NB4 (cell line): ENCODE measurements around the gene SLC35A5.

Experiments
- MYC ChIP-seq: IDR thresholded peaks from 2 replicates; pipeline ENCODE4 v1.6.1; 2011; ENCODE audit warnings: low read depth, low read length
- POLR2A ChIP-seq: IDR thresholded peaks from 2 replicates; pipeline ENCODE4 v1.6.1; 2011; ENCODE audit warnings: mild to moderate bottlenecking; ENCODE audit not compliant: insufficient read length; ENCODE audit errors: extremely low read depth
- TF ChIP-seq, protein P1 (sequence below): IDR thresholded peaks from one replicate; pipeline ENCODE4 v1.5.1; 2012; ENCODE audit warnings: low read depth, low read length

DNA sequence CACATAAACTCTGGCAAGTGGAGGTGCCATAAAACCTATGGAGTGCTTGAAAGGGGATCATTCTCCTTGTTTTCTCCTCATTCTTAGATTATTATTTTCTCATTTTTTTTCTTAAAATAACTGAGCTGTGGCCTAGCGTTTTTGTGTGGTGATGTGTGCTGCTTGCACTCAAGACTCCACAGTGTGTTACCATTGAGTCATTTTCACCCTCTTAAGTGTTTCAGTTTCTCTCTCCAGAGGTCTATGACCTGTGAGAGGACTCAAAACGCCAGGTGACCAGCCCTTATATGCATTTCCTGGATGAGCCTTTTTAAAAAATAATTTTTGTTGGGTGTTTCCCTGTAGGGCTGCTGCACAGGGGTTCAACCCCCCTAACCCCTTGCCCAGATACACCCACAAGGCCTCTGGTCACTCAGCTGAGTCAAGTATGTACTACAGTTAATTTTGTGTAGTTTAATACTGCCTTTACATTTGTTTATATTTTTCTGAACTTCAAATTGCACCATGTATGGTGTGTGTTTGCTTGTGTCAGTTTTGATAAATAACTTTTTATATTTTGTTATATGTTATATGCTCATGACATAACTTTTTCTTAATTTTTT is 47.2 kb upstream of the SLC35A5 start:
- TF ChIP-seq, protein P1, sequence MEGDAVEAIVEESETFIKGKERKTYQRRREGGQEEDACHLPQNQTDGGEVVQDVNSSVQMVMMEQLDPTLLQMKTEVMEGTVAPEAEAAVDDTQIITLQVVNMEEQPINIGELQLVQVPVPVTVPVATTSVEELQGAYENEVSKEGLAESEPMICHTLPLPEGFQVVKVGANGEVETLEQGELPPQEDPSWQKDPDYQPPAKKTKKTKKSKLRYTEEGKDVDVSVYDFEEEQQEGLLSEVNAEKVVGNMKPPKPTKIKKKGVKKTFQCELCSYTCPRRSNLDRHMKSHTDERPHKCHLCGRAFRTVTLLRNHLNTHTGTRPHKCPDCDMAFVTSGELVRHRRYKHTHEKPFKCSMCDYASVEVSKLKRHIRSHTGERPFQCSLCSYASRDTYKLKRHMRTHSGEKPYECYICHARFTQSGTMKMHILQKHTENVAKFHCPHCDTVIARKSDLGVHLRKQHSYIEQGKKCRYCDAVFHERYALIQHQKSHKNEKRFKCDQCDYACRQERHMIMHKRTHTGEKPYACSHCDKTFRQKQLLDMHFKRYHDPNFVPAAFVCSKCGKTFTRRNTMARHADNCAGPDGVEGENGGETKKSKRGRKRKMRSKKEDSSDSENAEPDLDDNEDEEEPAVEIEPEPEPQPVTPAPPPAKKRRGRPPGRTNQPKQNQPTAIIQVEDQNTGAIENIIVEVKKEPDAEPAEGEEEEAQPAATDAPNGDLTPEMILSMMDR: no peak
- TF ChIP-seq POLR2A (no peak), MYC (no peak)
